COLO668 (cell line): Measurements from ENCODE around the gene IRF6.

Source experiments
- DNase-seq: peaks from one replicate; lab custom pipeline; 2025; ENCODE audit not compliant: unreplicated experiment; lab: John Stamatoyannopoulos, UW

Gene IRF6

GRCh38 chr1:209761011-209761635, 44.8 kb downstream of the IRF6 start:
- DNase-seq: no peak

DNA sequence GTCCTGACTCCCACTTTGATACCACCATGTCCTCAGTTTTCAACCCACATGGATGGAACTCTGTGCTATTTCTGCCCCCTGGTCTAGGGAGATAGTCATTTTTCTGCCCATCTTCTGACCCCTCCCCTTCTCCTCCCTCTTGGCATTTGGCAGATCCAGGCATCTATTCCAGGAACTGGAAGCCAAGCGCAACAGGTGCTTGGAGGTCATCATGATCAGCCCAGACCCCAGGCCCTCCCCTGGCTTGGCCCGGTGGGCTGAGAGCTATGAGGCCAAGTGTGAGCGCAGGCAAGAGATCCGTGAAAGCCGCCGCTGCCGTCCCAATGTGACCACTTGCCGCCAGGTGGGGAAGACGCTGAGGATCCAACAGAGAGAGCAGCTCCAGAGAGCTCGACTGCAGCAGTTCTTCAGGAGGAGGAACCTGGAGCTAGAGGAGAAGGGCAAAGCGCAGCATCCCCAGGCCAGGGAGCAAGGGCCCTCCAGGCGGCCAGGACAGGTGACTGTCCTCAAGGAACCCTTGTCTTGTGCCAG, 46.0 kb downstream of the IRF6 start:
- no peak for DNase-seq

DNA sequence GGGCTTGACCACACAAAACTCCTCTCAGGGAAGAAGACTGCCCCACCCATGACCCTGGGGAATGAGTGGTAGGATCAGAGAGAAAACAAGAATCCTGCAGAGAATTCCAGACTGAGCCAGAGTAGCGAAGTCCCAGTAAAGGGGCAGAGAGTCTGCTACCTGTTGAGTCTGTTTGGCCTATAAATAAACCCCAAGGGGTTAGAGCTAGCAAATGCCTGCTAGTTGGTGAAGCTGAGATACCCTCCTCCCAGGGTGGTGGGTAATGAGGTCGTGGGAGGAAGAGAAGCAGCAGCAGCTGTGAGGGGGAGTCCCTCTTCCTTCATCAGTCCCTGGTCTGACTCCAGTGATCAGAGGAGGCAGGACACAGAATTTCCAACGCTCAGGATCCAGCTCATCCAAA, 47.5 kb downstream of the IRF6 start:
- no peak for DNase-seq

GRCh38 chr1:209756615-209757445, 49.1 kb downstream of the IRF6 start:
- no peak for DNase-seq

DNA sequence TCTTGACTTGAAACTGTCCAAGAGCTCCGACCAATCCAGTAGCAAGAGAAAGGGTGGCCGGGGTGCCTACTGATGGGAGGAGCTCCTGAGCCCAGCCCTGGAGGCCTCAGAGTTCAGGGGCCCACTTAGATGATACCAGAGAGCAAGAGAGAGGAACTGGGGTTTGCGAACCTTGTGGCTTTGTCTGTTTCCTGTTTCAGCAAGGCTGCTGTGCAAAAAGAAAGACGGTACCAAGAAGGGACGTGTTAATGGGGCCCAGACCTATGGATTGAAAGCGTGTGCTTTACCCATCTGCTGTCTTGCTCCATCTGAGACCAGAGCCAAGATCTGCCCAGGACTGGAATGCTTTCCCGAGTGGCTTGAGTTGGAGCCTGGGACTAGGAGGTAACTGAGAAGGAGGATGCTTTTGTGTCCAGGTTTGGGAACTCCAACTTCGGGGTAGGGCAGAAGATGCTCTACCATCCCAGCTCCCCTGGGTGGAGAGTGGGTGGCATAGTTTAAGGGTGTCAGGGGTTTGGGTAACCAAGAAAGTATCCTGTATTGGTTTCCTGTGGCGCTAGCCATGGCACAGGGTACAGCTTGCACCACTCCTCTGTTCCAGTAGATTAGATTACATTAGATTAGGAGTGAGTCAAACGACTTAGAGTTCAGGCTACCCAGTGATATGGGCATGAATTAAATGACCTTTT, 49.9 kb downstream of the IRF6 start, which contains the start of gene TRAF3IP3:
Gene TRAF3IP3 (plus strand): TSS at position 128 of the 689 bp plus-strand sequence. CDS start 3,987 bp downstream, outside the sequence.
- no peak for DNase-seq

- DNase-seq: no peak
These were observed 50.7 kb downstream of the IRF6 start for GRCh38 chr1:209755256-209755655.

- DNase-seq: no peak
These were observed 53.1 kb downstream of the IRF6 start for GRCh38 chr1:209752890-209753289.

DNA sequence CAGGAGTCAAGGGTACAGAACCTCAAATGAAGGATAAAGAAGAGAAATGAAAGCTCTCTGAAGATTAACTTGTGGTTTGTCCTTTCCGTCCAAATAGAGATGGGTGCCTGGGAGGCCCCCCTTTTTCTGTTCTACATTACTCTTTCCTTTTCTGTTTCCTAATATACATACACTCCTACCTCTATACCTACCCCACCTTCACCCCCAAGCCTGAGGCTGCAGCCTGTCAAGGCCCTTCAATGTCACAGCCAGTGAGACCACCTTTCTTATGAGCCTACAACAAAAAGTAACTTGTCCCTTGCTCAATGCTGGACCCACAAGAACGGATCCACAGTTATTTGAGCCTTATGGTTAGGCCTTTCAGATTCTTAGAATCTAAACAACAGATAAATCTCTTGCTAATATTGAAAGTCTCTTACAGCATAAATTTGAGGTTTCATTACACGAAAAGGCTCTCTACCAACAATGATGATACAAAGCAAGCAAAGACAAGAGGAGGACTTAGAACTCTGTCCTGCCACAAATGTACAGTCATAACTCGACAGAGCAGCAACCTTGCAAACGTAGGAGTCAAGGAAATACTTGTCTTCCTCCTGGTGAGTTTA, 54.2 kb downstream of the IRF6 start:
- no peak for DNase-seq

- DNase-seq: no peak
These were observed 56.1 kb downstream of the IRF6 start for GRCh38 chr1:209749670-209750323.

DNA sequence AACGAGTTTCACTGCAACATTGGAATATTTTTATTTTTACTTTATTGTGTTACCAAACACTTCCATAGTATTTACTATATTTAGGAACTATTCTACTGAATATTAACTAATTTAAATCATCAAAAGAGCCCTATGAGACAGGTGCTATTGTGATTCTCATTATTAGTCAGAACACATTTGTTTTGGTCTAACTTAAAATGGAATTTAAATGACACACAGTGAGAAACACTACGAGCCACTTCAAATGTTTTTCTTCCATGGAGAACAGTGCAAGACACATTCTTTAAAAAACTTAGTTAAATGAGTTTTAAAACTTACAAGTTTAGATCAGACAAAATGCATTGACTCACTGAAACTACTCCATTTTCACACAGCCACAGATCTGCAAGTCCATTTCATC, 56.7 kb downstream of the IRF6 start:
- no peak for DNase-seq

DNA sequence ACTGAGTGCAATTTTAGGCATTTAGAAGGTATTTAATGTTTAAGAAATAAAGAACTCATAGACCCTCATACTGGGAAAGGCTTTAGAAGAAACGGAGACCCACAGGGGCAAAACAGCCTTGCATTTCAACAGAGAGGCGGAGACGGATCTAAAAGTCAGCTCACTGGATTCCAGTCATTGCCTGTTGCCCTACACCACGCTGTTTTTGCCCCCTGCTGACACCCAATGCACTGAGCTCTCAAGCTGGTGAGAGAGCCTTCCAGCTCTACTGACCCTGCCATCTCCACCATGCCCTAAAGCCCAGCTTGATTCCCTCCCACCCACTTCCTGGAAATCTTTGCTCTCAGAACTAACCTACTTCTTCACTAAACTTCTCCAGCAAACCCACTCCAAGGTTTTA, 57.3 kb downstream of the IRF6 start:
- DNase-seq: no peak

GRCh38 chr1:209747580-209748262, 58.2 kb downstream of the IRF6 start:
- peak; percentile 96 for DNase-seq

GRCh38 chr1:209746451-209747165, 59.3 kb downstream of the IRF6 start:
- no peak for DNase-seq

- DNase-seq: peak; percentile 39
These were observed 62.8 kb downstream of the IRF6 start for GRCh38 chr1:209743145-209743482.

- no peak for DNase-seq
These were observed 63.4 kb downstream of the IRF6 start for GRCh38 chr1:209742409-209743144.

DNA sequence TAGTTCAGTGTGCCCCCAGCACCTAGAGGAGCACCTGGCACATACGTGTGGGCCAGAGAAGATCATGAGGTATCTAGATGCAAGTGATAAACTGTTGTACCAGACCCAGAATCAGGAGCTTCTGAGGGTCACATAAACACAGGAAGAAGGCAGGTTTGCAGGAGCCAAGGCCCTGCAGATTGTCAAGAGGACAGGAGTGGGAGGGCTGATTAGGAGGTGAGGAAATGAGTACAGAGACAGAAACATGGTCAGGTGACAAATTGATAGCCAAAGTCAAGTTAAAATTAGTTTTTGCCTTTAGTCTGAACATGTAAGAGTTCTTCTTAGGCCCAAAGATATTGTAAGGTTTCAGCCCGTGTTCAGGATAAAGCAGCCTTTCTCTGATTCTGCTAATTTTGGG, 64.1 kb downstream of the IRF6 start:
- DNase-seq: no peak

DNA sequence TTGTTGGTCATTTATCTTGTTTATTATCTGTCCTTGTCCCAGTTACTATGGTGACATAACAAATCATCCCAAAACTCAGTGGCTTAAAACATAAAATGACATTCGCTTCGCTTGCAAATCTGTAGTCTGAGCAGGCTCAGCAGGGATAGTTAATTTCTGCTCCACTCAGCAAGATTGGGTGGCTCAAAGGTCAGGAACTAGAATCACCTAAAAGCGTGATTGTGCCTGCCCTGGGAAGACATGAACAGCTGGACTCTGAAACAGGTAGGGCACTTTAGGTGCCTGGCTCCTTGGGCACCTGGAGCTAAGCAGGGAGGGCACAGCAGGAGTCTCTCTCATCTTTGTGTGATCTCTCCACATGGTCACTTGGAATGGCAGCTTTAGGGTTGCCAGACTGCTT, 64.7 kb downstream of the IRF6 start:
- DNase-seq: no peak

DNA sequence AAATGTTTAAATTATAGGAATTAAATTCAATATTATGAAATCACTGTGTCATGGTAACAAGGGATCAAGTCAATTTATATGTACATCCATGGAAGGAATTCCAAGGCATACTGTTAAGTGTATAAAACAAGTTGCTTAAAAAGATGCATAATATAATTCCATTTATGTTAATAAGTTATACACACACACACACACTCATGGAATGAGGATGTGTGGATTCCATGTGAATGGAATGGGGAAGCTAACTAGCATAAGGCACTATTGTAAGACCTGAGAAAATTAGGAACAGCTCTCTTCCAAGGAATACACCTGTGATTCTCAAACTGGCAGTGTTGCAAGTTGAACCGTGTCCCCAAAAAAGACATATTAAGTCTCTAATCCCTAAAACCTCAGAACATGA, 67.7 kb downstream of the IRF6 start:
- DNase-seq: no peak

DNA sequence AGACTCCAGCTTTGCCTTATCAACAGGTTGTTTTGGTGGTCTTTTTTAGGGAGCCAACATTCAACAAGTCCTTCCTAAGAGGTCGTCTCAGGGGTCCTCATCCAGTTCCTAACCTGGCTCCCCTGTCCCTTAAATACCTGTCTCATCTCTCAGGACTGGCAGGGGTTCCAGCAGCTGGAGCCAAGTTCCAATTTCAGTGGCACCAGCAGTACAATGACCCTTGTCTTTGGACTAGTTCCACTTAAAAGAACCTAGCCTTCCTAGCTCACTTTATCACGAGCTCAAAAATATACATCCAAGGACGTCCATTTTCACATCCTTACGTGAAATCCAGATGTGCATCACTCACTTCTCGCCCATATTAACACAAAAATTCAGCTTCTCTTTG, 68.8 kb downstream of the IRF6 start:
- no peak for DNase-seq
